K562 (cell line): Measurements from ENCODE around the gene NACA2. TPM values are rescaled to one million over a fixed set of nuclear protein-coding genes. Genes with fewer than 3 reads are reported as not detected.

Experiments used
- ATAC-seq: fragments of 200-7000 bp; cut with Tn5 transposase; 3 replicates; pipeline ENCODE4 v1.9.1; 2020; ENCODE audit warnings: moderate library complexity
- BruUV-seq: library from RNA; stranded (reverse); fragments of 400-500 nt; replicated peaks from 2 replicates; lab custom pipeline; 2021; lab: Mats Ljungman, UMichigan
- CTCF ChIA-PET: fragments of 300-600 bp; formaldehyde crosslinking; extraction: SDS; loops from one replicate; lab custom pipeline; 2021; ENCODE audit warnings: low intra/inter-chr PET ratio; lab: Yijun Ruan, JAX
- POLR2A ChIA-PET: fragments of 300-600, 350-650 bp; sonication (Branson Sonifier 250); formaldehyde crosslinking; extraction: SDS; loops from one replicate; lab custom pipeline; 2021; ENCODE audit warnings: antibody characterized with exemption, inconsistent platforms; lab: Yijun Ruan, JAX
- DNase-seq, 4 experiments: peaks; one replicate each; pipeline versions ENCODE4 v3.0.0 to v3.0.0-alpha.2; 2011 to 2018; ENCODE audit warnings: low spot score in 3 of 4, mixed read lengths in 3 of 4; ENCODE audit errors: extremely low read depth in 1 of 4
- FAIRE-seq: peaks from 2 replicates; lab custom pipeline; 2011; peaks lifted over from hg19 to GRCh38; lab: Jason Lieb, UNC
- H2AFZ ChIP-seq: 2 replicates; pipeline ENCODE4 v1.6.0; 2011; ENCODE audit warnings: low read depth, low read length, control low read depth, inconsistent platforms
- H3K27ac ChIP-seq: fragments of 200-600 bp; 3 replicates; pipeline ENCODE4 v1.8.0; 2011; ENCODE audit warnings: low read depth, mild to moderate bottlenecking, control low read depth, inconsistent platforms, low read length, moderate library complexity, mixed read lengths; ENCODE audit errors: extremely low read depth
- H3K27me3 ChIP-seq, 2 experiments: fragments of 300-600 bp in 1 of 2; 2 replicates in 1 of 2; 3 replicates in 1 of 2; pipeline versions ENCODE4 v1.6.0 to v1.8.0; 2011; ENCODE audit warnings: inconsistent platforms in 2 of 2, low read length in 2 of 2, mild to moderate bottlenecking in 1 of 2, mixed read lengths in 1 of 2, moderate library complexity in 1 of 2; ENCODE audit not compliant: control insufficient read depth in 2 of 2, insufficient read depth in 2 of 2
- H3K36me3 ChIP-seq: fragments of 300-600 bp; 3 replicates; pipeline ENCODE4 v1.8.0; 2011; ENCODE audit warnings: mild to moderate bottlenecking, low read length, inconsistent platforms; ENCODE audit not compliant: control insufficient read depth, insufficient read depth
- H3K4me1 ChIP-seq, 2 experiments: fragments of 200-600 bp in 1 of 2; replicated peaks in 1 of 2; 2 replicates in 1 of 2; 3 replicates in 1 of 2; pipeline versions ENCODE4 v1.5.1 to v1.8.0; 2011; ENCODE audit warnings: inconsistent platforms in 2 of 2, low read length in 2 of 2, mild to moderate bottlenecking in 1 of 2, mixed read lengths in 1 of 2, moderate library complexity in 1 of 2; ENCODE audit not compliant: control insufficient read depth in 2 of 2, insufficient read depth in 2 of 2
- H3K4me2 ChIP-seq: 2 replicates; pipeline ENCODE4 v1.6.1; 2011; ENCODE audit warnings: low read length, control low read depth, inconsistent platforms, mixed read lengths; ENCODE audit not compliant: insufficient read depth
- H3K4me3 ChIP-seq: fragments of 200-600 bp; sonication (generic), shearing (Covaris generic); 2 replicates; pipeline ENCODE4 v1.5.1; 2016; ENCODE audit warnings: control low read depth, inconsistent platforms
- H3K79me2 ChIP-seq: fragments of 200-600 bp; 3 replicates; pipeline ENCODE4 v1.8.0; 2011; ENCODE audit warnings: low read length, inconsistent platforms; ENCODE audit not compliant: control insufficient read depth, insufficient read depth
- H3K9ac ChIP-seq, 2 experiments: 2 replicates each; pipeline versions ENCODE4 v1.6.0 to v1.6.1; 2011; ENCODE audit warnings: low read depth in 2 of 2, low read length in 2 of 2, control low read depth in 1 of 2, inconsistent platforms in 1 of 2, mild to moderate bottlenecking in 1 of 2, mixed read lengths in 1 of 2; ENCODE audit not compliant: insufficient read depth in 1 of 2
- H3K9me1 ChIP-seq: one replicate; pipeline ENCODE4 v1.6.0; 2011; ENCODE audit warnings: inconsistent platforms, mild to moderate bottlenecking, low read length, moderate library complexity; ENCODE audit not compliant: control insufficient read depth, insufficient read depth
- H3K9me3 ChIP-seq: replicated peaks from 2 replicates; pipeline ENCODE4 v1.5.1; 2011; ENCODE audit warnings: low read depth, low read length, inconsistent platforms; ENCODE audit not compliant: control insufficient read depth, insufficient read depth
- H4K20me1 ChIP-seq: replicated peaks from 2 replicates; pipeline ENCODE4 v1.6.1; 2011; ENCODE audit warnings: low read length, inconsistent platforms, mixed read lengths; ENCODE audit not compliant: control insufficient read depth, insufficient read depth
- ATF1 ChIP-seq, 2 experiments: fragments of 450-650 bp in 1 of 2; IDR thresholded peaks; 2 replicates each; pipeline ENCODE4 v1.6.1; 2016; ENCODE audit warnings: missing compliant biosample characterization in 1 of 2, missing genetic modification characterization in 1 of 2
- DEAF1 ChIP-seq: fragments of 450-650 bp; formaldehyde crosslinking; IDR thresholded peaks from 2 replicates; pipeline ENCODE4 v1.4.0; 2020; ENCODE audit warnings: mild to moderate bottlenecking, moderate library complexity
- EWSR1 ChIP-seq: fragments of 450-650 bp; IDR thresholded peaks from 2 replicates; pipeline ENCODE4 v1.6.1; 2018; ENCODE audit warnings: borderline replicate concordance, mild to moderate bottlenecking, low read depth, moderate library complexity; ENCODE audit not compliant: partially characterized antibody
- JUNB ChIP-seq: fragments of 450-650 bp; formaldehyde crosslinking; conservative IDR thresholded peaks from 2 replicates; pipeline ENCODE4 v1.4.0; 2020; ENCODE audit warnings: mild to moderate bottlenecking
- REST ChIP-seq, 2 experiments: fragments of 450-650 bp; formaldehyde crosslinking in 1 of 2; IDR thresholded peaks; 2 replicates each; pipeline versions ENCODE4 v1.4.0 to v1.6.1; 2014 to 2020; ENCODE audit warnings: mild to moderate bottlenecking in 2 of 2, borderline replicate concordance in 1 of 2, low read depth in 1 of 2
- ZBTB11 ChIP-seq, 3 experiments: fragments of 200-800 bp in 1 of 3; fragments of 250-450 bp in 1 of 3; fragments of 450-650 bp in 1 of 3; sonication (Bioruptor Pico) in 1 of 3; sonication (Bioruptor generic) in 1 of 3; formaldehyde crosslinking in 1 of 3; IDR thresholded peaks; 2 replicates each; pipeline versions ENCODE4 v1.6.1 to v1.8.0; 2016 to 2022; ENCODE audit warnings: mild to moderate bottlenecking in 2 of 3, missing genetic modification characterization in 2 of 3, missing compliant biosample characterization in 1 of 3, moderate library complexity in 1 of 3
- WGBS: fragments of 100-300 bp; shearing (Covaris generic); methylation state at CpG from one replicate; pipeline ENCODE4 v1.1.6; 2016; ENCODE audit warnings: low coverage, mixed read lengths; ENCODE audit not compliant: insufficient coverage; ENCODE audit errors: missing lambda C conversion rate; 5-methylcytosine and 5-hydroxymethylcytosine counted together
- in situ Hi-C: fragments of 300-500 bp; cut with MboI; formaldehyde crosslinking; loops from 4 replicates; pipeline ENCODE4 v1.15.0; 2018; ENCODE audit warnings: inconsistent platforms, mixed read lengths
- intact Hi-C: fragments of 100-400 bp; cut with micrococcal nuclease; formaldehyde crosslinking; loops from 2 replicates; pipeline ENCODE4 v1.14.2; 2022
- polyA plus RNA-seq, 8 experiments: library from polyadenylated mRNA; depleted of rRNA in 4 of 8; stranded (reverse) in 5 of 8; unstranded in 3 of 8; fragments of >200 nt; fragmentation: Nextera tagmentation in 2 of 8; fragmentation: Illumina TruSeq in 1 of 8; extraction: Ambion mirVana in 2 of 8; extraction: Trizol in 1 of 8; gene quantifications; 2 replicates each; pipeline versions ENCODE4 v1.2.1 to v1.2.3, GENCODE V29; 2011 to 2014; ENCODE audit warnings: inconsistent platforms in 1 of 8, missing spikeins in 1 of 8
- total RNA-seq, 7 experiments: library from RNA; depleted of rRNA in 6 of 7; stranded (reverse); fragments of >200 nt in 6 of 7; fragmentation: Illumina TruSeq in 2 of 7; extraction: Trizol in 2 of 7; gene quantifications; 2 replicates each; pipeline versions ENCODE4 v1.2.1 to v1.2.3, GENCODE V29; 2011 to 2021; ENCODE audit warnings: low replicate concordance in 1 of 7

The NACA2 gene
- total and polyA plus RNA-seq, 9 of the 15 experiments (the other 6 are each of a cell fraction or from before 2014, with no cell fraction given), result 0.13 to 0.29 (median 0.23) TPM; not detected in 4

- Histone ChIP-seq H3K4me3 (no peak overlapping the region), H4K20me1 (no peaks in the 10 kb centered on the region), H3K9ac (no peak overlapping the region), H3K79me2 (no peaks in the 10 kb centered on the region), H3K4me1 (no peaks in the 10 kb centered on the region), H3K9me1 (no peaks in the 10 kb centered on the region), H3K9me3 (no peaks in the 10 kb centered on the region), H3K36me3 (no peaks in the 10 kb centered on the region), H2AFZ (no peak overlapping the region), H3K27ac (no peak overlapping the region), H3K27me3 (0 out of 5 replicates have a peak, but pooled peaks cover 0 to 3% of the 10 kb centered on the region in 2 experiments), H3K4me2 (no peak overlapping the region)
- in situ Hi-C loops, result no loop called here
- ATAC-seq (peak; percentile 84), FAIRE-seq (peak; percentile 37), DNase-seq (peak; percentile 23 to 42 (median 30))
- ChIA-PET POLR2A (interaction anchor here (0.5 to 1.0 kb wide), 2 partner anchors 170 to 526 kb away, joined by 3 read pairs; no protein-coding TSS in a partner anchor), CTCF (interaction anchor here (0.7 kb wide), 1 partner anchor 170 kb away, joined by 3 read pairs; no protein-coding TSS in a partner anchor)
- no TSS peak for BruUV-seq
- intact Hi-C loops, result loop anchor here (2.0 kb wide), 1 partner anchor 170 kb away; no protein-coding TSS in a partner anchor
- WGBS, result 0% methylated on average over 3 of the region's 3 CpGs
- no peak for TF ChIP-seq ATF1 (CRISPR knock-in tag; IDR thresholded peaks at IDR 0.05)
- peak; percentile 48; the same call in 1 of the 2 replicates for TF ChIP-seq ATF1 (tag; IDR thresholded peaks at IDR 0.05)
- peak; percentile 32; the same call in 1 of the 2 replicates for TF ChIP-seq REST (IDR thresholded peaks at IDR 0.05; ENCODE audit: borderline replicate concordance)
- no peak for TF ChIP-seq REST (CRISPR knock-in tag; IDR thresholded peaks at IDR 0.05; ENCODE audit: low read depth)
- peak; percentile 71 for TF ChIP-seq EWSR1
- TF ChIP-seq DEAF1 (CRISPR knock-in tag), result peak; percentile 32; the same call in 1 of the 2 replicates
- peak in 1 of 3 experiments; percentile 89; a peak in 2 of 6 replicates for TF ChIP-seq ZBTB11 (CRISPR knock-in tag; IDR thresholded peaks at IDR 0.05)
- TF ChIP-seq JUNB (CRISPR knock-in tag), result 0 out of 2 replicates have a peak, but pooled peaks have one; percentile 43
Measured at GRCh38 chr17:61583242-61583641, 7.8 kb downstream of the NACA2 start.
